Measurements from ENCODE around the gene SND1.

DNA sequence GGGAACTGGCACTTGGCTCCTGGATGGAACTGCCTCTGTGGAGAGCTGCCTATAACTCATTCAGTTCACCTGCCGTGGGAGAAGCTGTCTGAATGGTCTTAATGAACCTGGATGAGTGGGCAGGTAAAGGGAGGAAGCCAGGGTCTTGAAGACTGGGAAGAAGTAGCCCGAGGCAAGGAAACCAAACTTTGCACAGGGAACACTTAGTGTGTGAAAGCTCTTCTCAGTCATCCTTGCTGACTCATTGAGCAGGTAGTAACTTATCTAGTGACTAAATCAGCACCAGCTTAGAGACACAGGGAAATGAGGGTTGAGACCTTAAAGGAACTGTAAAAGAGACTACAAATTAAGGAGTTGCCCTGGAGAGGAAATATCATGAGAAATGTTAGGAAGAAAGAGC, 369.4 kb downstream of the SND1 start:
- TF ChIP-seq CTCF (IDR thresholded peaks at IDR 0.05; ENCODE audit: insufficient read depth, low read length, poor library complexity, severe bottlenecking) (no peak), EZH2phosphoT487 (conservative IDR thresholded peaks at IDR 0.05; ENCODE audit: low read length) (no peak)

Measured in SU-DHL-6 (cell line).